Stimulated activated CD4-positive, alpha-beta T cell treated with anti-CD3 and anti-CD28 coated beads, Interleukin-12 subunit alpha, Interleukin-12 subunit beta, amount 100 ng/mL, for 24 hours (primary cell): ENCODE data around the gene INO80.
A peak's percentile ranks its signal among the peaks of the same experiment; 100 is the strongest.
"Not testable (repeated sequence)": the region's sequence is repeated elsewhere in the genome, so short reads cannot be mapped to it uniquely, and the experiment has no call there.

Experiments
- DNase-seq, 2 experiments: peaks; one replicate each; pipeline ENCODE4 v3.0.0-alpha.2; 2020; ENCODE audit warnings: low read depth in 2 of 2

Gene INO80

DNA sequence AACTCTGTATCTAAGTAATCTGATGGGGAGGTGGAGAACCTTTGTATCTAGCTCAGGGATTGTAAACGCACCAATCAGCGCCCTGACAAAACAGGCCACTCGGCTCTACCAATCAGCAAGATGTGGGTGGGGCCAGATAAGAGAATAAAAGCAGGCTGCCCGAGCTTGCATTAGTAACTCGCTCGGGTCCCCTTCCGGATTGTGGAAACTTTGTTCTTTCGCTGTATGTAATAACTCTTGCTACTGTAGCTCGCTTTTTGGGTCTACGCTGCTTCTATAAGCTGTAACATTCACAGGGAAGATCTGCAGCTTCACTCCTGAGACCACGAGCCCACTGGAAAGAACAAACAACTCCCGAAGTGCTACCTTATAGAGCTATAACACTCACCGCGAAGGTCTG is 153.8 kb downstream of the INO80 start:
- not testable (repeated sequence) for DNase-seq

DNA sequence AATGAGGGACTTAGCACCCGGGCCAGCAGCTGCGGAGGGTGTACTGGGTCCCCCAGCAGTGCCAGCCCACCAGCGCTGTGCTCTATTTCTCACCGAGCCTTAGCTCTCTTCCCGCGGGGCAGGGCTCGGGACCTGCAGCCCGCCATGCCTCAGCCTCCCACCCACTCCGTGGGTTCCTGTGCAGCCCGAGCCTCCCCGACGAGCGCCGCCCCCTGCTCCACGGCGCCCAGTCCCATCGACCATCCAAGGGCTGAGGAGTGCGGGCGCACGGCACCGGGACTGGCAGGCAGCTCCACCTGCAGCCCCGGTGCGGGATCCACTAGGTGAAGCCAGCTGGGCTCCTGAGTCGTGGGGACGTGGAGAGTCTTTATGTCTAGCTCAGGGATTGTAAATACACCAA is 154.3 kb downstream of the INO80 start:
- not testable (repeated sequence) for DNase-seq

- no peak for DNase-seq
Observed at GRCh38 chr15:40960925-40961324, 155.2 kb downstream of the INO80 start.

DNA sequence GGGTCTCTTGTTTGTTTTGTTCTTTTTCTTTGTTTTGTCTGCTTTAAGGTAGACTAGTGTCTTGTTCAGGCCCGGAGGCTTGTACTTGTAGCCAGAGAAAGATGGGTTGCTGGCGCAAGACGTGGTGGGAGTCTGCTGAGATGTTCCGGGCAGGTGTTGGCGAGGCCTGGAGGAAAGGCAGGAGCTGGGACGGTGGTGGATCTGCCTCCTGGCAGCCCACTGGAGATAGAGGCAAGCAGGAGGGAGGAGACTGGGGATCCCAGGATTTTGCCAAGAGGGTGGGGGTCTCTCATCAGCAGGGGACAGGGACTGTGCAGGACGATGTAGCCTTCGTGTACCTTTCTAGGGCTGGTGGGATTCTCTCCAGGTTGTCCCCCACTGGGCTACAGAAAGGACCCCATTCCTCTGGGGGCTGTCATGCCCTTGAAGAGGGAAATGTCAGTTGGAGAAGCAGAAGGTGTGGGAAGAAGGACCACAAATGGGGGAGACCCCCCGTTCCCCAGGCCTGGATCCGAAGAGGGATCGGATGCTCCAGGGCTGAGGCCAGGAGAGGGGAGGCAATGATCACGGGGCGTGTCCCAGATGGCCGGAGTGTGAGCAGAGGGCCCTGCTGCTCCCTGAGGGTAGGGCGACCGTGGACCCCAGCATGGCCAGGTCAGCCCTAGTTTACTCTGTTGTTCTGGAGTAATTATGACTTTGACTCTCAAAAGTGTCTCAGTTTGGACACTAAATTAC is 155.8 kb downstream of the INO80 start:
- DNase-seq: no peak

DNA sequence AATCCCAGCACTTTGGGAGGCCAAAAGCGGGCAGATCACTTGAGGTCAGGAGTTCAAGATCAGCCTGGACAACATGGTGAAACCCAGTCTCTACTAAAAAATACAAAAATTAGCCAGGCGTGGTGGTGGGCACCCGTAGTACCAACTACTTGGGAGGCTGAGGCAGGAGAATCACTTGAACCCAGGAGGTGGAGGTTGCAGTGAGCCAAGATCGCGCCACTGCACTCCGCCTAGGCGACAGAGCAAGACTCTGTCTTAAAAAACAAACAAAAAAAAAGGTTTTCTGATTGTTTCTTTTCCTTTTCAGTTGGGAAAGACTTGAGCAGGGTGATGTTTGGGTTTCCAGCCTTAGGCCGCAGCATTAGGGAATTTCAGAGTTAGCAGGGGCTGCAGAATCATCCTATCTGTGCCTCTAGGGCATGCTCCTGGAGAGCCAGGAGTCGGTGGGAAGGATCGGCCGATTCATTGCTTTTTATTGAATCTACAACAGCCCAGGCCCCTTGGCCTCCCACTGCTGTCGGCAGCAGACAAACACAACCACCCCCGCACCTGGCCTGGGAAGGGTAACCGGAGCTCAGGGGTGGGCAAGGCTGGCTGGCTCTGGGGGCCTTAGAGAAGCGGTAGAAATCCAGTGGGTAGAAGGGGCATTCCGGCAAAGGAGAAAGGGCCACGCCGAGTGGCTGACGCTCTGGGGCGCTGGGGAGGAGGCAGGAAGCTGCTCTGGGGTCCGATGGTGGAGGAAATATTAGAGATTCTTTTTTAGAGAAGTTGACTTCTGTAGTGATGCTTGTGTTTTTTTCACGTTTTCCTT is 156.5 kb downstream of the INO80 start:
- DNase-seq: no peak

GRCh38 chr15:40958723-40959122 is 157.4 kb downstream of the INO80 start:
- DNase-seq: no peak

DNA sequence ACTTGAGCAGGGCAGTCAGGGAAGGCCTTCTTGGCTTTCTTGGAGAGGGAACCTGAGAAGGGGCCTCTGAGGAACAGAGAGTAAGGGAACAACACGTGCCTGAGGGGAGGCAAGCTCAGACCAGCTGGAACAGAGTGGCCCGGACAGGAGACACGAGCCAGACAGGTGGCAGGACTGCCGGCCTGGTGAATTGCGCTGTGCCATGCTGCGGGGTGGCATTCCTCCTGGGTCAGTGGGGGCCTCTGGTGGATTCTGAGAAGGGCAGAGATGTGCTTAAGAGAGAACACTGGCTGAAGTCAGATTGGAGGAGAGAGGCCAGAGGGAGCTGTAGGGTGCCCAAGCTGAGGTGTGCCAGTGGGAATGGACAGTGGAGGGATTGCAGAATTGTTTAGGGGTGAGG is 157.9 kb downstream of the INO80 start:
- no peak for DNase-seq

GRCh38 chr15:40957581-40958051 is 158.5 kb downstream of the INO80 start:
- DNase-seq: no peak

- DNase-seq: no peak
Observed at GRCh38 chr15:40957041-40957555, 159.0 kb downstream of the INO80 start.

DNA sequence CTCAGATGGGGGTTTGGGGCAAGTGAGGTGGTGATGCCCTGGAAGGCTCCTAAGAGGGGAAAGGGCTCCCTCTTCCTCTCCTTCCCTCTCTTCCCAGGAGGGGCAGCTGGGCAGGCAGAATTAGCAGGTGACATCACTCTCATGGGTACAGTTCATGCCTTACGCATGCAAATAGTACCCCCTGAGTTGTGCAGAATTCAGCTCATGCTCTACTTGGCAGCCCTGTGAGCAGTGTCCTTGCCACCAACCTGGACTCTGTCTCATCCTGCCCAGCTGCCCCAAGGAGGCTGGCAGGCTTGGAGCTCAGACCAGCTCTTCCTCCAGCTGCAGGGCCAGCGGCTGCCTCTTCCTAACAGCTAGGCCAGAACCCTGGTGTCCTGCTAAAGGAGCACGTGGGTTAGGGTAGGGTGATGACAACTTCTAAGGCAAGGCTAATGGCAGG is 159.5 kb downstream of the INO80 start:
- DNase-seq: no peak

DNA sequence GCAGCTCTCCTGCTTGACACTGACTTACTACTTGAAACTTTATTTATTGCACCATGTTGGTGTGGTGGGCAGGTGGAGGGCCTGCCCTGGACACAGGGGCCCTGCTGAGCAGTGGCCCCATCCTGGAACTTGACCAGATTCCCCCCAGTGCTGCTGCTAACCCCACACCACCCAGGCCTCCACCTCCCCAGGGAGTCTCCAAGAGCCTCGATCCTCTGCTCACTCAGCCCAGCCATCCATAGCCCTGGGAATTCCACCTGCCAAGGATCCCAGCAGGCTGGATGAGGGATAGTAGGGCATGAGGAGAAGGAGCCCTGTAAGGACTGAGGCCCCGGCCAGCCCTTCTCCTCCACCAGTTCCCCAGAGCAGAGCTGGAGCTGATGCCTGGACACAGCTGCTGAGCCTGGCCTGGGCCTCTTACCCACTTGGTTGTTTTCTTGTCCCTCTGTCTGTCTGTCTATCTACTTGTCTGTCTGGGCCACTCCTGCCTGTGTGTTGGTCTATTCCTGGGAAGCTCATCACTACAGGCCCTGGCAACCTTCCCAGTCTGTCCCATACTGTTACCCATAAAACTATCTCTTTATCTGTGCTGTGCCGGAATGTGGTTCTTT is 160.0 kb downstream of the INO80 start:
- no peak for DNase-seq

- DNase-seq: no peak
Observed at GRCh38 chr15:40955141-40955903, 160.8 kb downstream of the INO80 start.

DNA sequence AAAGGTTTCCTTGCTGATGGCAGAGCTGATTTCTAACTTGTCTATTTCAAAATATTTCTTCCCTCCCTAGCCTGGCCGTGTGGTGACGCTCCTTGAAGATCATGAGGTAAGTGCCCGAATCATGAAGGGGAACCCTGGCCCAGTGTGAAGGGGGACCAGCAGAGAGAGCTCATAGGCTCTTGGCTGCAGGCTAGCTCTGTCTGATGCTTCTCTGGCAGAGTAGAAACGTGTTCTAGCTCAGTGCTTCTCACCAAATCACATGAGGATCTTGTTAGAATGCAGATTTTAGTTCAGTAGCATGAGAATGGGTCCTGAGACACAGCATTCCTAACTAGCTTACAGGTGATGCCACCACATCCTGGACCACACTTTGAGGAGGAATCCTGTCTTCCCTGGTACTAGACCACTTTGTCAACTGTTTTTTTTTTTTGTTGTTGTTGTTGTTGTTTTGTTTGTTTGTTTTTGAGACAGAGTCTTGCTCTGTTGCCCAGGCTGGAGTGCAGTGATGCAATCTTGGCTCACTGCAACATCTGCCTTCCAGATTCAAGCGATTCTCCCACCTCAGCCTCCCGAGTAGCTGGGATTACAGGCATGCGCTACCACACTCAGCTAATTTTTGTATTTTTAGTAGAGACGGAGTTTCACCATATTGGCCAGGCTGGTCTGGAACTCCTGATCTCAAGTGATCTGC is 161.8 kb downstream of the INO80 start:
- DNase-seq: not testable (repeated sequence)

DNA sequence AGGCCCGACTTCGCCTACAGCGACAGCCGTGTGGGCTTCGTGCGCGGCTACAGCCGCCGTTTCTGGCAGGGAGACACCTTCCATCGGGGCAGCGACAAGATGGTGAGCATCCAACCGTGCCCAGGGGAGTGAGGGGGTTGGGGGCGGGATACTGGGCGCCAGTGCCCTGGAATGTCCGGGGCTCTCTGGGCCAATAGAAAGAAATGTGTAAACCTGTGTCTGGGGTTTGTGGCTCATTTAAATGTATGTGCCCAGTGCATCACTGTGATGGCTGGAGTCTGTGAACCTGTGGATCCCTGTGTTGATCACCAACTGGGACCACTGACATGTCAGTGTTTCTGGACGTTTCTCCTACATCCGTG is 162.4 kb downstream of the INO80 start:
- no peak for DNase-seq

GRCh38 chr15:40952901-40953712 is 163.0 kb downstream of the INO80 start, which contains the start of gene CHAC1:
Gene CHAC1, plus strand, starts transcription at chr15:40953471. Its CDS starts 113 bp downstream, at chr15:40953584.
- peak; percentile 91 to 95 for DNase-seq

DNA sequence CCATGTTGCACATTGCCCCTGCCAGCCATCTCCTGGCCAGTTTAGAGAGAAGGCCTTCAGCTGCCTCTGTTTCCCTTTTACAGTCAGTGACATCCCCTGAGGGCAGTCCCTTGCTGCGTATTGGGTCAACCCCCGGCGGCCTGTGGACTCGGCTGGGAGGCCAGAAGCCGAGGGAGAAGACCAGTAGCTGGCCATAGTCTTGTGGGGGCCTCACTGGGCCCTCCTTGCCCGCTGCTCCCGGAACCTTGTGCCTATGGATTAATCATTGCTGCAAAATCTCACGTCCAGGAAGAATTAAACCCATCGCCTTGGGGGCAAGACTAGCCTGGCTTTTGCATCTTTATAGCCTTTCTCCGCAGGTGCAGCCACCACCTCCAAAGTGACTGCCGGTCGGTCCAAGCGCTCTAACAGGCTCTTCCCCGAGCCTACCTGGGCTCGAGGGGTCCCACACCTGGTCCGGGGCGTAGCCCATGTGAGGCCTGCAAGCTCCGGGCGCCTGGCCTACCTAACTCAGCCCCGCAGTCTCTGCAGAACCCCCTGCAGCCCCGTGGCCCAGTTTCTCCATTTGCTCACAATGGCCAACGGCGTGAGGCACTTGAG is 163.7 kb downstream of the INO80 start:
- no peak for DNase-seq

- DNase-seq: no peak
Observed at GRCh38 chr15:40951764-40952163, 164.3 kb downstream of the INO80 start.

GRCh38 chr15:40949756-40950207 is 166.3 kb downstream of the INO80 start:
- no peak for DNase-seq

DNA sequence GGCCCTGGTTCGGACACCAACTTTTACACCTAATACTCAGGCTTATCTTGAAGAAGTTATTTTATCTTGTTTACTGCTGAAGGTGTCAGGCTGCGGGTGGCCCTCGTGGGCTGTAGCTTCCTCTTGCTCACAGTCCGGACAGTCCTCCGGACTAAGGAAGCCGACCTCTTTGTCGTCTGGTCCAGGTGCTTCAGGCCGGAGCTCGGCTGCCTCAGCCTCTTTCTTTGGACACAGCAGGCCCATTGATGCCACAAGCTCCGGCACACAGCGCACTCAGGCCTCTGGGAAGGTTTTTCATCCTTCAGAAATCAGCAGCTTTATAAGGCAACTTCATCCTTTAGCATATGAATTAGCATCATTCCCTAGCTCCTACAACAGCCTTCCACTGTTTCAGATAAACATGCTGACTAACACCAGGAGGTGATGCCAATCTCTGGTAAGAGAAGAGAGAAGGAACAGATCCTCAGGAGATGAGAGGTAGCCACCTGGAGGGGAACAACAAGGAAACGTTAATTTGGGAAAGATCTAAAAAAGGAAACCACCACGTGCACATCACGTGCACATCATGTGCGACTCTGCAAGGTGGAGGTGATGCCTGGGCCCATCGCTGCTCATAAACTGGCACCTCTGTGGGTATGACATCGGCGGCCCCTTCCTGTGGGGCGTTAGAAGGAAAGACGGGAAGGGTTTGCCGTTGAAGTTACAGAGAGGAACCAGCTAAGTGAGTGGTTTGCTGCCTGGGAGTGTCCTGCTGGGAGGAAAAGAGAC is 167.2 kb downstream of the INO80 start:
- no peak for DNase-seq
